OCI-LY7 (cell line): Measurements from ENCODE around the gene DNAJB5. TPM values are rescaled to one million over a fixed set of nuclear protein-coding genes. Genes with fewer than 3 reads are reported as not detected.

Experiments used
- BruUV-seq: library from RNA; stranded (reverse); fragments of 400-500 nt; replicated peaks from 2 replicates; lab custom pipeline; 2021; lab: Mats Ljungman, UMichigan
- CTCF ChIA-PET: fragments of 300-600 bp; sonication (Branson Sonifier 250); formaldehyde crosslinking; loops from one replicate; lab custom pipeline; 2022; ENCODE audit warnings: antibody characterized with exemption; ENCODE audit not compliant: unreplicated experiment; lab: Charles Lee
- POLR2A ChIA-PET: fragments of 300-600 bp; sonication (Branson Sonifier 250); formaldehyde crosslinking; loops from one replicate; lab custom pipeline; 2022; ENCODE audit warnings: antibody characterized with exemption; lab: Charles Lee
- DNase-seq: peaks from one replicate; pipeline ENCODE4 v3.0.0-alpha.2; 2015; ENCODE audit warnings: low spot score
- H2AFZ ChIP-seq: fragments of 200-600 bp; sonication (generic), shearing (Covaris generic); 2 replicates; pipeline ENCODE4 v1.6.1; 2014; ENCODE audit warnings: mild to moderate bottlenecking, antibody characterized with exemption, low read length, moderate library complexity
- H3K27ac ChIP-seq: fragments of 200-600 bp; sonication (generic); 2 replicates; pipeline ENCODE4 v1.5.1; 2014; ENCODE audit warnings: mixed run types, low read depth, mild to moderate bottlenecking, moderate library complexity, low read length, inconsistent platforms; ENCODE audit not compliant: poor library complexity, severe bottlenecking
- H3K36me3 ChIP-seq: fragments of 200-600 bp; sonication (generic); 2 replicates; pipeline ENCODE4 v1.6.1; 2014; ENCODE audit warnings: mild to moderate bottlenecking, antibody characterized with exemption, low read length, moderate library complexity, mixed read lengths; ENCODE audit not compliant: insufficient read depth
- H3K4me1 ChIP-seq: fragments of 200-600 bp; sonication (generic); 2 replicates; pipeline ENCODE4 v1.5.1; 2014; ENCODE audit warnings: mild to moderate bottlenecking, low read length; ENCODE audit not compliant: insufficient read depth, poor library complexity, severe bottlenecking
- H3K4me2 ChIP-seq: fragments of 200-600 bp; sonication (generic); 2 replicates; pipeline ENCODE4 v1.6.1; 2014; ENCODE audit warnings: mild to moderate bottlenecking, low read length
- H3K4me3 ChIP-seq: fragments of 200-600 bp; sonication (generic); 2 replicates; pipeline ENCODE4 v1.5.1; 2014; ENCODE audit warnings: mild to moderate bottlenecking, low read depth, low read length; ENCODE audit not compliant: poor library complexity, severe bottlenecking
- H3K79me2 ChIP-seq: fragments of 200-600 bp; sonication (generic); 2 replicates; pipeline ENCODE4 v1.6.1; 2016; ENCODE audit warnings: low read depth, mild to moderate bottlenecking, low read length, moderate library complexity, mixed read lengths; ENCODE audit not compliant: insufficient read depth
- H3K9me2 ChIP-seq: fragments of 200-600 bp; sonication (generic); 2 replicates; pipeline ENCODE4 v1.6.1; 2016; ENCODE audit warnings: mild to moderate bottlenecking, low read length, mixed read lengths; ENCODE audit not compliant: insufficient read depth
- H3K9me3 ChIP-seq: fragments of 200-600 bp; sonication (generic); 2 replicates; pipeline ENCODE4 v1.6.1; 2014; ENCODE audit warnings: mild to moderate bottlenecking, mixed run types, low read length, mixed read lengths
- H4K20me1 ChIP-seq: fragments of 200-600 bp; sonication (generic); 2 replicates; pipeline ENCODE4 v1.6.1; 2014; ENCODE audit warnings: mild to moderate bottlenecking, antibody characterized with exemption, low read length, moderate library complexity, mixed read lengths; ENCODE audit not compliant: insufficient read depth
- EZH2phosphoT487 ChIP-seq: fragments of 200-600 bp; sonication (generic); IDR thresholded peaks from 2 replicates; pipeline ENCODE4 v1.6.1; 2018; ENCODE audit warnings: low read depth, borderline replicate concordance, mild to moderate bottlenecking, mixed run types, antibody characterized with exemption, low read length, moderate library complexity, mixed read lengths
- intact Hi-C: fragments of 100-400 bp; cut with micrococcal nuclease; formaldehyde crosslinking; loops from one replicate; pipeline ENCODE4 v1.10.0; 2022; ENCODE audit not compliant: unreplicated experiment
- total RNA-seq, 2 experiments: library from RNA; depleted of rRNA in 1 of 2; stranded (reverse); fragments of >200 nt in 1 of 2; shearing (Covaris generic) in 1 of 2; gene quantifications; 2 replicates each; pipeline ENCODE4 v1.2.3, GENCODE V29; 2014 to 2022
- TF ChIP-seq, protein P1 (sequence below): fragments of 200-600 bp; sonication (generic); conservative IDR thresholded peaks from 2 replicates; pipeline ENCODE4 v1.5.1; 2014; ENCODE audit warnings: mild to moderate bottlenecking, antibody characterized with exemption, low read length, moderate library complexity, mixed read lengths

The DNAJB5 gene
- total RNA-seq, 2 experiments from 2014 or later: 5.1 to 5.8 TPM

DNA sequence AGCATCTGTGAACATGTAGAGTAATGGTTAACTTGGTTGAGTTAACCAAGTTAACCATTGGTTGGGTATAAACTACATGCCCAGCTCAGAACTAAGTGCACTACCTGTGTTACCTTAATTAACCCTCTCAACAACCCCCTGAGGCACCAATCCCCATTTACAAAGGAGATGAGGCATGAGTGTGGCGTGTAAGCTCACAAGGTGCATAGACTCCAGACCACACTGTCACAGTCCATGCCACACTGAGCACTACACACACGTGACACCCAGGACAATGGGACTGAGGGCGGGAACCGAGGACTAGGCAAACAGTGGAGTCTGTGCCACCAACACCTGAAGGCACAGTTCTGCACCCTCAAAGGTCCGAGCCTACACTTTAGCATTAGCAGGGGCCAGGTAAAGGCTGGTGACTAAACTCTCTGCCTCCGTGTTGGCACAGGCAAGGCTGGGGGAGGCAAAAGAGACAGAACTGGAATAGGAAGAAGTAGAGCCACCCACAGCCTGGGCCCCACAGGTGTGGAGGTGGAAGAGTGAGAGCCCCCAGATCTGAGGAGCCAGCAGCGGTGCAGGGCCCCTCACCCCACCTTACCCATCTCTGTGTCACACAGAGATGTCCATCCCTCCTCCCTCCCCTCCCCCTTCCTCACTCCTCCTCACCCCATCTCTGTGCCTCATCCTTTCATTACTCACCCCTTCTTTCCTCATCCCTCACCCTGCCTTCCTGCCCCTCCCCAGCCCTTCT is 2.2 kb upstream of the DNAJB5 start:
- CTCF ChIA-PET: no interaction called here
- H3K4me2 ChIP-seq: peak overlapping the region; percentile 62
- intact Hi-C loops: loop anchor here (5.0 kb wide), 2 partner anchors 130 to 175 kb away; partner anchors contain the start of genes ATOSB and UNC13B
- TF ChIP-seq EZH2phosphoT487: no peak
- TF ChIP-seq, protein P1, sequence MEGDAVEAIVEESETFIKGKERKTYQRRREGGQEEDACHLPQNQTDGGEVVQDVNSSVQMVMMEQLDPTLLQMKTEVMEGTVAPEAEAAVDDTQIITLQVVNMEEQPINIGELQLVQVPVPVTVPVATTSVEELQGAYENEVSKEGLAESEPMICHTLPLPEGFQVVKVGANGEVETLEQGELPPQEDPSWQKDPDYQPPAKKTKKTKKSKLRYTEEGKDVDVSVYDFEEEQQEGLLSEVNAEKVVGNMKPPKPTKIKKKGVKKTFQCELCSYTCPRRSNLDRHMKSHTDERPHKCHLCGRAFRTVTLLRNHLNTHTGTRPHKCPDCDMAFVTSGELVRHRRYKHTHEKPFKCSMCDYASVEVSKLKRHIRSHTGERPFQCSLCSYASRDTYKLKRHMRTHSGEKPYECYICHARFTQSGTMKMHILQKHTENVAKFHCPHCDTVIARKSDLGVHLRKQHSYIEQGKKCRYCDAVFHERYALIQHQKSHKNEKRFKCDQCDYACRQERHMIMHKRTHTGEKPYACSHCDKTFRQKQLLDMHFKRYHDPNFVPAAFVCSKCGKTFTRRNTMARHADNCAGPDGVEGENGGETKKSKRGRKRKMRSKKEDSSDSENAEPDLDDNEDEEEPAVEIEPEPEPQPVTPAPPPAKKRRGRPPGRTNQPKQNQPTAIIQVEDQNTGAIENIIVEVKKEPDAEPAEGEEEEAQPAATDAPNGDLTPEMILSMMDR: no peak
- no peaks in the 10 kb centered on the region for H3K79me2 ChIP-seq
- POLR2A ChIA-PET: no interaction called here
- no peaks in the 10 kb centered on the region for H3K9me3 ChIP-seq
- peaks cover 71% of the 10 kb centered on the region for H3K4me1 ChIP-seq
- peak overlapping the region; percentile 43; the same call in 1 of the 2 replicates for H2AFZ ChIP-seq
- H4K20me1 ChIP-seq: no peaks in the 10 kb centered on the region
- no peak for DNase-seq
- no peaks in the 10 kb centered on the region for H3K36me3 ChIP-seq
- BruUV-seq: no TSS peak
- peak overlapping the region; percentile 35 for H3K27ac ChIP-seq
- H3K4me3 ChIP-seq: no peak overlapping the region
- H3K9me2 ChIP-seq: no peaks in the 10 kb centered on the region

DNA sequence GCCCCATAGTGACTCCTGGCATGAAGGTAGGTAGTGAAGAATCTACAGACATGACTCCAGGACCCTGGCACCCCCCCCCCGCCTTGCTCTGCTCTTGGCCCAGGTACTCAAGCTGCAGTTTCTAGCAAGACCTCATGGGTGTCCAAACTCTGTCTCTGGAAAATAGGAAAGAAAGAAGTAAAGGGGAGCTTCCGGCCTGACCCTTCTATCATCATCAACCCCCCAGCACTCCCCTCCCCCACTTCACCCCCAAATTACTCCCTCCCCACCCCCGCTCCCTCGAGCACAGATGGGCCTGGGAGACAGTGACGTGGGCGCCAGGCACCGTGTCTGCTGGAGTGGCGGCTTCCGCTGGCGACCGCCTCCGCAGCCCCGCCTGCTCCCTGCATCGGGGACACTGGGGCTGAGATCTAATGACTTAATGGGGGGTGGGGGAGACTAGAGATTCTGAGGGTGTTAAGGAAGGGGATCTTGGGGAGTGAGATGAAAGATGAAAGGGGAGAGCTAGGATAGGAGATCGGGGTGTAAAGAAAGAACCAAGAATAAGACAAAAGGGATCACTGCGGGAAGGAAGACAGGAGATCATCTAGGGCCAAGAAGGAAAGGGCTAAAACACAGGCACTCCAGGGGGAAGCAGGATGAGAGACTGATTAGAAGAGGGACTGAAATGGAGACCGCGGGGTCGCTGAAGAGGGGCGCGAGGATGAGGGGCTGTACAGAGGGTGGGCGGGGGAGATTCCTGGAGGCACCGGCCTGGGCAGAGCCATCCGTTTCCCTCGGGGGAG is 1.1 kb upstream of the DNAJB5 start:
- CTCF ChIA-PET: no interaction called here
- no peaks in the 10 kb centered on the region for H4K20me1 ChIP-seq
- H3K4me3 ChIP-seq: peak overlapping the region; percentile 66
- POLR2A ChIA-PET: interaction anchor here (0.7 kb wide), 3 partner anchors 86 to 1557 kb away, joined by 3 to 4 read pairs (median 3); no protein-coding TSS in a partner anchor
- peak overlapping the region; percentile 13 for H3K27ac ChIP-seq
- peak overlapping the region; percentile 56 for H2AFZ ChIP-seq
- no TSS peak for BruUV-seq
- H3K79me2 ChIP-seq: no peaks in the 10 kb centered on the region
- peak overlapping the region; percentile 71 for H3K4me2 ChIP-seq
- H3K9me2 ChIP-seq: no peaks in the 10 kb centered on the region
- no peaks in the 10 kb centered on the region for H3K36me3 ChIP-seq
- H3K4me1 ChIP-seq: peaks cover 60% of the 10 kb centered on the region
- TF ChIP-seq, protein P1: no peak
- TF ChIP-seq EZH2phosphoT487: no peak
- DNase-seq: no peak
- intact Hi-C loops: loop anchor here (1.0 to 5.0 kb wide), 4 partner anchors 84 to 174 kb away; partner anchors contain the start of genes ATOSB, STOML2, UNC13B and VCP
- H3K9me3 ChIP-seq: no peaks in the 10 kb centered on the region
